CD4-positive, alpha-beta T cell treated with Interleukin-6 at 100 ng/mL for 8 hours (primary cell): Measurements from ENCODE around the gene ZG16.
"Not testable (repeated sequence)": the region's sequence is repeated elsewhere in the genome, so short reads cannot be mapped to it uniquely, and the experiment has no call there.

ENCODE experiments used
- DNase-seq: peaks from one replicate; pipeline ENCODE4 v3.0.0-alpha.2; 2020; ENCODE audit warnings: mixed read lengths, low spot score

ZG16 gene

DNA sequence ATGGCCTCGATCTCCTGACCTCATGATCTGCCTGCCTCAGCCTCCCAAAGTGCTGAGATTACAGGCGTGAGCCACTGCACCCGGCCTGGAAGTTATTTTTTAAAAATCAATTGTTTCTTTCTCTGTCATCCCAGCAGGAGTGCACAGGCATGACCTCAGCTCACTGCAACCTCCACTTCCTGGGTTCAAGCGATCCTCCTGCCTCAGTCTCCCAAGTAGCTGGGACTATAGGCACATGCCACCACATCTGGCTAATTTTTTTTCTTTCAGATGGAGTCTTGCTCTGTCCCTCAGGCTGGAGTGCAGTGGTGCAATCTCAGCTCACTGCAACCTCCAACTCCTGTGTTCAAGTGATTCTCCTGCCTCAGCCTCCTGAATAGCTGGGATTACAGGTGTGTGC lies 9.1 kb downstream of the ZG16 start:
- not testable (repeated sequence) for DNase-seq

DNA sequence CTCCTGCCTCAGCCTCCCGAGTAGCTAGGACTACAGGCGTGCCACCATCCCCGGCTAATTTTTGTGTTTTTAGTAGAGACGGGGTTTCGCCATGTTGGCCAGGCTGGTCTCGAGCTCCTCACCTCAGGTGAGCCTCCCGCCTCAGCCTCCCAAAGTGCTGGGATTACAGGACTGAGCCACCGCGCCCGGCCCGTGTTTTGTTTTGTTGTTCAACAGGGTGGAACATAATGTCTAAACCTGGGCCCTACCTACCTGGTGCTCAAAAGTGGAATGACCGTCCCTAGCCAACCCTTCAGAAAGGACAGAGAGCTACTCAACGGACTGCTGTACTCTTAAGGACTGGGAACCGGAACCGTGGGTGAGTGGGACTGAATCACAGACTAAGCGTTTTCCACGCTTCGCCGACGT lies 11.7 kb downstream of the ZG16 start:
- no peak for DNase-seq

DNA sequence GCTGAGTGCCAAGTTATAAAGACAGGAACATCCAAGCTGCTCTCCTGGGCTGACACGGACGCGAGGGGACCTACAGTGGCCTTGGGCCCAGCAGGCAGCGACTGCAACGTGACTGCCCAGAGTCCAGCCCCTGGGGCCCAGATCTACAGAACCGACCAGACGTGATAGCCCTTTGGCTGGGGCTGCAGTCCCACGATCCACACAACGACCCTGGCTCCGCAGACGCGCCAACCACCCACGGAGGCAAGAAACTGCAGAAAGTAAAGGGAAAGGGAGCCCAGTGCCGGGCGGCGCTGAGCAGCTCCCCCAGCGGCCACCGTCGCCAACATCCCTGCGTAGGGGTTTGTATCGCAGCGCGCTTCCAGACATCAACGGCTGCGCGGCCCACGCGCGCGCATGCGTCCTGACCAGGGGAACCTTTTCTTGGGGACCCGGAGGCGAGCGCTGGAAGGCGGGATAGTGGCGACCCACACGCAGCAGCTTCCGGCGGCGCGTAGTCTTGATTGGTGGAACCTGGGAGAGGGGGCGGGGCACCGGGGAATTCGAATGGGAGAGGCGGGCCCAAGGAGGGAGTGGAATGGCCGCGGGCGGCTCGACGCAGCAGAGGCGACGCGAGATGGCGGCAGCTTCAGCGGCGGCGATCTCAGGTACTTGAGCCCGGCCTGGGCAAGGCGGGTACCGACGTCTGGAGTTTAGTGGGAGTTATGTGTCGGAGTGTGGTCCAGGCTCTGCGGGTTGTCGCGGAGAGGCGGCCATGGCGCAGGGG lies 12.3 kb downstream of the ZG16 start, which contains the start of gene KIF22:
KIF22 (plus strand) TSS at position 569 of the 766 bp plus-strand sequence; CDS start at position 578, 9 bp downstream.
- DNase-seq, result peak; percentile 100

GRCh38 chr16:29790949-29791844 lies 13.1 kb downstream of the ZG16 start:
- DNase-seq, result no peak

GRCh38 chr16:29791845-29792807 lies 14.1 kb downstream of the ZG16 start:
- DNase-seq, result no peak

DNA sequence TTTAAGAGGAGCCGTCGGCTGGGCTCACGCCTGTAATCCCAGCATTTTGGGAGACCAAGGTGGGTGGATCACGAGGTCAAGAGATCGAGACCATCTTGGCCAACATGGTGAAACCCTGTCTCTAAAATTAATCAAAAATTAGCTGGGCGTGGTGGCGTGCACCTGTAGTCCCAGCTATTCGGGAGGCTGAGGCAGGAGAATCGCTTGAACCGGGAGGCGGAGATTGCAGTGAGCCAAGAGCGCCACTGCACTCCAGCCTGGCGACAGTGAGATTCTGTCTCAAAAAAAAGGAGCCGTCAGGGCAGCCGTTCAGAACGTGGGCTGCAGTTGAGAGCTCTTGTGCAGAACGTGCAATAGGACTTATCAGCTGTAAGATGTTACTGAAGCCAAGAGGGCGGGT lies 15.1 kb downstream of the ZG16 start:
- DNase-seq, result not testable (repeated sequence)

DNA sequence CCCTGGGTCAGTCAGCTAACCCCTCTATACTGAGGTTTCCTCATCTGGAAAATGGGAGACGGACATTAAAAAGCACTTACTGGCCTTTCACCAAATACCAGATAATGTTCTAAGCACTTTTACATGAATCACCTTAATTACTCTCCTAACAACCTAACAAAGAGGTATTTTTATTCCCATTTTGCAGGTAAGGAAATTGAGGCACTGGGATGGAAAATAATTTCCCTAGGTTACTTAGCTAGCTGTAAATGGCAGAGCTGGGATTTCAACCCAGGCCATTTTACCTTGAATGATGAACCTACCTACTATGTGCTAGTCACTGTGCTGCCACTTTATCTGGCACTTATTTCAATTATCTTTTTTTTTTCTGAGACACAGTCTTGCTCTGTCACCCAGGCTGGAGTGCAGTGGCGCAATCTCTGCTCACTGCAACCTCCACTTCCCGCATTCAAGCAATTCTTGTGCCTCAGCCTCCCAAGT lies 16.2 kb downstream of the ZG16 start:
- DNase-seq, result no peak

- no peak for DNase-seq
Observed at GRCh38 chr16:29802416-29802935, 24.4 kb downstream of the ZG16 start.

- DNase-seq, result no peak
Observed at GRCh38 chr16:29804020-29804419, 26.0 kb downstream of the ZG16 start.

DNA sequence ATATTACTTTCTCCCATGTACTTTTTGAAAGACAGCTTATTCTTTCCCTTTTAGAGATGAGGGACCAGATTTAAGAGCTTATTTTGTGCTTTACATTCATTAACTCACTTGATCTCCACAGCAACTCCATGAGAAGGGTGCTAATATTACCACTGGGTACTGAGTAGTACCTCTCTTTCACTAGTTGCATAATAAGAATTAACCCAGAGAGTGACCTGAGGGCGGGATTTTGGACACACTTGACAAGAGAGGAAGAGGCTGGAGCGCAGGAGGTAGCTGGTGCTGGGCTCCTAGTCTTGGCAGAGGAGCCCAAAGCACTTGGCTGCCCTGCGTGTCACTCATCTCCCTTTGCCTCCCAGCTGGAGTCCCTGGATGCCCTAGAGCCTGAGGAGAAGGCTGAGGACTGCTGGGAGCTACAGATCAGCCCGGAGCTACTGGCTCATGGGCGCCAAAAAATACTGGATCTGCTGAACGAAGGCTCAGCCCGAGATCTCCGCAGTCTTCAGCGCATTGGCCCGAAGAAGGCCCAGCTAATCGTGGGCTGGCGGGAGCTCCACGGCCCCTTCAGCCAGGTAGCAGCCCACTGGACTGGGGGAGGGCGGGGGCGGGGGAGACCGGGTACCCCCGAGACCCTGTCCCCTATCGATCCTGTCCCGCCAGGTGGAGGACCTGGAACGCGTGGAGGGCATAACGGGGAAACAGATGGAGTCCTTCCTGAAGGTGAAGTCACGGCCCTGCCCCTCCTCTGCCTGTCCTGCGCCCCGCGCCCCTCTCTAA lies 26.6 kb downstream of the ZG16 start:
- DNase-seq, result no peak

GRCh38 chr16:29805232-29806098 lies 27.4 kb downstream of the ZG16 start:
- peak; percentile 97 for DNase-seq

GRCh38 chr16:29806099-29806579 lies 28.1 kb downstream of the ZG16 start, which contains the start of gene MAZ:
TSS of gene MAZ (plus strand) at chr16:29806529. CDS start at chr16:29806702, 173 bp downstream.
- DNase-seq, result no peak

GRCh38 chr16:29806641-29807425 lies 28.8 kb downstream of the ZG16 start:
- DNase-seq, result no peak

DNA sequence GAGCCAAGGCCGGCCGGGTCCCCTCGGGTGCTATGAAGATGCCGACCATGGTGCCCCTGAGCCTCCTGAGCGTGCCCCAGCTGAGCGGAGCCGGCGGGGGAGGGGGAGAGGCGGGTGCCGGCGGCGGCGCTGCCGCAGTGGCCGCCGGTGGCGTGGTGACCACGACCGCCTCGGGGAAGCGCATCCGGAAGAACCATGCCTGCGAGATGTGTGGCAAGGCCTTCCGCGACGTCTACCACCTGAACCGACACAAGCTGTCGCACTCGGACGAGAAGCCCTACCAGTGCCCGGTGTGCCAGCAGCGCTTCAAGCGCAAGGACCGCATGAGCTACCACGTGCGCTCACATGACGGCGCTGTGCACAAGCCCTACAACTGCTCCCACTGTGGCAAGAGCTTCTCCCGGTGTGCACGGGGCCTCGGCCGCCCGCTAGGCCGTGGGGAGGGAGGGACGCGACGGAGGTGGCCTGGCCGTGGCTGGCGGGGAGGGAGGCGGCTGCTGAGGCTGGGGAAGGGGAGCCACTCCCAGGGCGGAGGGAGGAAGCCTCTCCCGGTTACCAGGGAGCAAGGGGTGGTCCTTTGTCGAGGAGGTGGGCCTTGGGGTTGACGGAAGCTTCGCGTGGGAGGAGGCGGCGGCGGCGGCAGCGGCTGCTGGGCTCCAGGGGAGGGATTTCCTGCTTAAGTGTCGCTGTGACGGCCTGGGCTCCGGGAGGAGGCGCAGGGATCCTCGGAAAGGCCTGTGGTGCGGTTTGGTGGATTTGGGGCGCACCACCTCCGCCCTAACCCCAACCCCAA lies 29.6 kb downstream of the ZG16 start:
- DNase-seq, result peak; percentile 85

- no peak for DNase-seq
Observed at GRCh38 chr16:29808219-29808900, 30.3 kb downstream of the ZG16 start.

DNA sequence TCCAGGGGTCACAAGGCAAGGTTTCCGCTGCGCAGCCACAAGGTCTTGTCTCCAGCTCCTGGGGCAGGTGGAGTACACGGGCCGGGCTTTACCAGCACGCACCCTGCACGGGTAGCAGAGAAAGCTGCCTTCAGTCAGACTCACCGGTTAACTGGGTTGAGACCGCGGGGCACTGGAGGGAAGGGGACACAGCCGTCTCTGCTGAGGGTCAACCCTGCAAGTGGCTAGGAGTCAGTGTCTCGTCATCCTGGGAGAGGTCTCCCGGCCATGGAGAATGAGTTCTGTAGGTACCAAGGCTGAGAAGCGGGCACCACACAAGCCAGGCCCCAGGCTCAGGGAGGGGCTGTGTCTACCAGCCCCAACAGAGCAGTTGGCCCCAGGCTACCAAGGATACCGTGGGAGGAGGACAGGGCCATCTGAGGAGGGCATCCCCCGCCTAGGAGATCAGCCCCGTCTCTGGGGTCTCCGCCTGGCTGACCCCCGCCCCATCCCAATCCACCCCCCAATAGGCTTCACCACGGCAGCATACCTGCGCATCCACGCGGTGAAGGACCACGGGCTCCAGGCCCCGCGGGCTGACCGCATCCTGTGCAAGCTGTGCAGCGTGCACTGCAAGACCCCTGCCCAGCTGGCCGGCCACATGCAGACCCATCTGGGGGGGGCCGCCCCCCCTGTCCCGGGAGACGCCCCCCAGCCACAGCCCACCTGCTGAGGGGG lies 31.1 kb downstream of the ZG16 start:
- DNase-seq, result no peak
